Eye (tissue), 1 donor: ENCODE data around the gene PPP1R9B.

Source experiments
- DNase-seq: peaks from one replicate; pipeline ENCODE4 v3.0.0-alpha.2; 2015

The PPP1R9B gene

GRCh38 chr17:50122945-50123344, 27.5 kb downstream of the PPP1R9B start:
- no peak for DNase-seq

GRCh38 chr17:50120475-50121253, 29.8 kb downstream of the PPP1R9B start:
- DNase-seq: no peak

GRCh38 chr17:50118828-50119218, 31.7 kb downstream of the PPP1R9B start:
- no peak for DNase-seq

GRCh38 chr17:50118076-50118827, 32.2 kb downstream of the PPP1R9B start:
- DNase-seq: no peak

- DNase-seq: peak; percentile 76
These were observed 33.0 kb downstream of the PPP1R9B start for GRCh38 chr17:50117202-50118051.

GRCh38 chr17:50115756-50116155, 34.7 kb downstream of the PPP1R9B start:
- DNase-seq: no peak

- peak; percentile 79 for DNase-seq
These were observed 35.6 kb downstream of the PPP1R9B start for GRCh38 chr17:50114849-50115357.

- DNase-seq: no peak
These were observed 36.1 kb downstream of the PPP1R9B start for GRCh38 chr17:50114401-50114800.

- DNase-seq: no peak
These were observed 36.7 kb downstream of the PPP1R9B start for GRCh38 chr17:50113624-50114320.

GRCh38 chr17:50112694-50113093, 37.8 kb downstream of the PPP1R9B start:
- no peak for DNase-seq

- DNase-seq: no peak
These were observed 38.5 kb downstream of the PPP1R9B start for GRCh38 chr17:50111673-50112655.

GRCh38 chr17:50110591-50111349, 39.7 kb downstream of the PPP1R9B start:
- no peak for DNase-seq

GRCh38 chr17:50109785-50110184, 40.7 kb downstream of the PPP1R9B start:
- no peak for DNase-seq

- no peak for DNase-seq
These were observed 41.3 kb downstream of the PPP1R9B start for GRCh38 chr17:50109207-50109606.

GRCh38 chr17:50108556-50108955, 41.9 kb downstream of the PPP1R9B start:
- no peak for DNase-seq

- no peak for DNase-seq
These were observed 42.6 kb downstream of the PPP1R9B start for GRCh38 chr17:50107790-50108414.

- DNase-seq: no peak
These were observed 43.9 kb downstream of the PPP1R9B start for GRCh38 chr17:50106393-50107131.

- DNase-seq: no peak
These were observed 44.7 kb downstream of the PPP1R9B start for GRCh38 chr17:50105811-50106210.

GRCh38 chr17:50103941-50104340, 46.5 kb downstream of the PPP1R9B start:
- no peak for DNase-seq
